DMS53 treated with DMSO at 0.1 percent for 48 hours (cell line): ENCODE data around the gene VPS54.
"Not testable (repeated sequence)": the region's sequence is repeated elsewhere in the genome, so short reads cannot be mapped to it uniquely, and the experiment has no call there.

ENCODE experiments used
- DNase-seq: peaks from one replicate; lab custom pipeline; 2025; ENCODE audit not compliant: unreplicated experiment; lab: John Stamatoyannopoulos, UW

Gene VPS54

DNA sequence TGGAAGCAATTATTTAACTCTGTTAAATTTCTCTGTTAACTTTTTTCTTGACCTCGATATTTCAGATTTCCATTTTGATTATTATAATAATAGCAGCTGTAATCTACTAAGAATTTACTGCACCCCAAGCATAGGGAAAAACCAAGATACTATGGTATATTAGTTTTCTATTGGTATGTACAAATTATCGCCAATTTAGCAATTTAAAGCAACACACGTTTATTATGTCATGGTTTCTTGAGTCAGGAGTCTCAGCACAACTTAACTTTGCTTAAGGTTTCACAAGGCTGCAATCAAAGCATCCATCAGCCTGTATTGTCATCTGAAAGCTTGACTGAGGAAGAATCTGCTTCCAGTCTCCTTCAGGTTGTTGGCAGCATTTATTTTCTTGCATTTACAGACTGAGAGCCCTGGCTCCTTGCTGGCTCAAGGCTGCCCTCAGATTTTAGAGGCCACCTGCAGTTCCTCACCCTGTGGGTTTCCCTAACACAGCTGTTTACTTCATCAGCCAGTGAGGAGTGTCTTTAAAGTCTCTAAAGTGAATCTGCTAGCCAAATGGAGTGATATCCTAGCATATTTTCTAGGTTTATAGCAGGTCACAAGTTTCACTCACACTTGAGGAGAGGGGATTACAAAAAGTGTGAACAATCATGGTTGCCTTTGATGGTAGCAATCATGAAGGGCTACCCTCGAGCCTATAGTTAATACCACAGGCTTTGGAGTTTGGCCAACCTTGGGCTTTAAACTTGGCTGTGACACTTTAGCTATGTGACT, 4.4 kb upstream of the VPS54 start:
- DNase-seq: no peak

- peak; percentile 43 for DNase-seq
Observed at GRCh38 chr2:64021578-64021977, 2.4 kb upstream of the VPS54 start.

- no peak for DNase-seq
Observed at GRCh38 chr2:64019975-64020528, 824 bp upstream of the VPS54 start.

DNA sequence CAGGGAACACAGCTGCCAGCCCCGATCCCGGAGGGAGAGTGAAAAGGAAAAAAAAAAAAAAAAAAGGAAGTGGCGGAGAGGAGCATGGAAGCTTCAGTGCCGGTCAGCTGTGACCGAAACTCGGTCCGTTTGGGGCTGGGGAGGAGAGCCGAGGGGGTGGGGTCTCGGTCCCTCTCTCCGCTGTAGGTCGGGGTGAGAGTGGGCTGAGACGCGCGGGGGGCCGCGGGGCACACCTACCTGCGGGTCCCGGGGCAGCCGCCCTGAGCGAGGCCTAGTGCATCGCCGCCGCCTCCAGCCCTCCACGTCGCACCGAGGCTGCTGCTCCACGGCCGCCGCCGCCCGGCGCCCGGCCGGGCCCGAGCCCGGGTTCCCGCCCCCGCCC, 536 bp downstream of the VPS54 start:
- DNase-seq: peak; percentile 34

- peak; percentile 16 for DNase-seq
Observed at GRCh38 chr2:64017811-64018700, 1.2 kb downstream of the VPS54 start.

- no peak for DNase-seq
Observed at GRCh38 chr2:64015898-64016297, 3.3 kb downstream of the VPS54 start.

DNA sequence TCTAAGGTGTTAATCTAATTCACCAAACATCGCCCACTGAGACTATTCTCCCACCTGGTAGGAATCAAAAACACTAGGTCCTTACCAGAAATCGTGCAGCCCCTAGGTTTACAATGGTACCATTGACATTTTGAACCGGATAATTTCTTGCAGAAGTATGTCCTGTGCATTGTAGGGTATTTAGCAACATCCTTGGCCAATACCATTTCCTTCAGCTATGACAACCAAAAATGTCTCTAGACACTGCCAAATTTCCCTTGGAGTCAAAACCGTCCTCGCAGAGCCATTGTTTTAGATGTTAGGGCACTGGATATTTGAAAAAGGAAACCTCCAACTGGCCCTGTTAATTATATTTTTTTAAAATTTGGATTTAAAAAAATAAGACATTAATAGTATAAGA, 3.8 kb downstream of the VPS54 start:
- no peak for DNase-seq

DNA sequence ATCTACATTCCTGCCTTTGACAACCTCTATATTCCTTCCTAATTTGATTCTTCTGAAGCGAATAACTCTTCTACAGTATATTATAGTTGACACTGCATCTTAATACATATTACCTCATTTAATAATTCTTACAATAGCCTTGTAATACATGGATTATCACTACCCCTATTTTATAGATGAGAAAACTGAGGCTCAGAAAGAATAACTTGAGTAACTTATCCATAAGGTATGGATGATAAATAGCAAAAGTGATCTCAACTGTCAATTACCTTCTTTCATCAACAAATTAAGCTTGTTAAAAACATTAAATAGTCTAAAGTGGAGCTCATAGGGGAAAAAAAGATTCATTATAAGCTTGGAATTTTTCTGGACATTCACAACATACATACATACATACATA, 4.6 kb downstream of the VPS54 start:
- DNase-seq: no peak

GRCh38 chr2:64013053-64013452, 6.2 kb downstream of the VPS54 start:
- DNase-seq: no peak

GRCh38 chr2:64012115-64012514, 7.1 kb downstream of the VPS54 start:
- DNase-seq: no peak

- no peak for DNase-seq
Observed at GRCh38 chr2:64008434-64009009, 10.7 kb downstream of the VPS54 start.

- DNase-seq: no peak
Observed at GRCh38 chr2:64007924-64008323, 11.3 kb downstream of the VPS54 start.

DNA sequence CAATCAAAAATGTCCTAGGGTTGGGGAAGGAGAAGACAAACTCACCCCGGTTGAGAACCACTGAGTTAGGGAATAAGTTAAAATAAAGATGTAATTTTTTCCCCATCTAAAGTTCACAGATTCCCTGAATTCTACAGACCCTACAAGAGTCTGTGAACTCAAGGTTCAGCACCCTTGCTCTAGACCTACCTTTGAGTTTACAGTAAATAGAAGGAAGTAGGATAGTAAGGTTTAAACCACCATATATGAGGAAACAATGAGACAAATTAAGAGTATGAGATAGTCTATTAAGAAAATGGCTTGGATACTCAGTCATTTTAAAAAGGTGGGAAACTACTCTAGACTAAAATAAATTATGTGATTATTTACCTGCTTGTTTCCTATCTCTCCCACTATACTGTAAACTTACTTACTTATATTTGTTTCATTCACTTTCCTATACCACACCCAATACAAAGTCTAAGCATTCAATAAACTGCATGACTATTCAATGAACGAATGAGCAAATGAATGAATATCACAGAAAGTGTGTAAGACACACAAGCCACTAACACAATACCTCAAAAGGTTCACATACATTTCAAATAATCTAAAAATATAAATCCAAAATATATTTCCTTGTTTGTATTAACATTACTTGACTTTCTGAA, 13.4 kb downstream of the VPS54 start:
- no peak for DNase-seq

- no peak for DNase-seq
Observed at GRCh38 chr2:64003239-64003638, 16.0 kb downstream of the VPS54 start.

DNA sequence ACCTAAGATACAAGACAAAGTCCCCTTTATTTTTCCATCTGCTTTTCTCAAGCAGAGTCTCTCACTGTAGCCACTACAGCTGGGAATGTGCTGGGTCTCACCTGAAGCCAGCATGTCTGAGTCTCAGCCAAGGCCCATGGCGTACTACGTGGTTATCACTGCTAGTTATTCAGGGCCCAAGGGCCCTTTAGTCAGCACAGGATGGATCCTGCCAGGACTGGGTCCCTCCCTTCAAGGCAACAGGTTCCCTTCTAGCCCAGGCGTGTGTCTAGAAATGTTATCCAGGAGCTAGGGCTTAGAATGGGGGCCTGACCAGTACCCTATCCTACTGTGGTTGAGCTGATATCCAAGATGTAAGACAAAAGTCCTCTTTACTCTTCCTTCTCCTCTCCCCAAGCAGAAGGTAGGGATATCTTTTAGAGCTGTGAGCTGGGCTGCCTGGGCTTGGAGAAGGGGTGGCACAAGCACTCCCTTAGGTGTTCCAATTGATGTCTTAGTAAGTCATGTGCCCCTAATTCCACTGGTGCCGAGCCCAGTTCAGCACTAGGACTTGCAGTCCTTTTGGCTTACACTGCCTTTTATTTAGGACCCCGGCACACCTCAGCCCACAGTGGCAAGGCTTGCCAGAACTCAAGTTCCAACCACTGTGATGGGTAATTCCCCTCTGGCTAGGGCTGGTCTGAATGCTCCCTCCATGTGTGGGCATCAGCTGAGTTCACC, 17.7 kb downstream of the VPS54 start:
- no peak for DNase-seq

DNA sequence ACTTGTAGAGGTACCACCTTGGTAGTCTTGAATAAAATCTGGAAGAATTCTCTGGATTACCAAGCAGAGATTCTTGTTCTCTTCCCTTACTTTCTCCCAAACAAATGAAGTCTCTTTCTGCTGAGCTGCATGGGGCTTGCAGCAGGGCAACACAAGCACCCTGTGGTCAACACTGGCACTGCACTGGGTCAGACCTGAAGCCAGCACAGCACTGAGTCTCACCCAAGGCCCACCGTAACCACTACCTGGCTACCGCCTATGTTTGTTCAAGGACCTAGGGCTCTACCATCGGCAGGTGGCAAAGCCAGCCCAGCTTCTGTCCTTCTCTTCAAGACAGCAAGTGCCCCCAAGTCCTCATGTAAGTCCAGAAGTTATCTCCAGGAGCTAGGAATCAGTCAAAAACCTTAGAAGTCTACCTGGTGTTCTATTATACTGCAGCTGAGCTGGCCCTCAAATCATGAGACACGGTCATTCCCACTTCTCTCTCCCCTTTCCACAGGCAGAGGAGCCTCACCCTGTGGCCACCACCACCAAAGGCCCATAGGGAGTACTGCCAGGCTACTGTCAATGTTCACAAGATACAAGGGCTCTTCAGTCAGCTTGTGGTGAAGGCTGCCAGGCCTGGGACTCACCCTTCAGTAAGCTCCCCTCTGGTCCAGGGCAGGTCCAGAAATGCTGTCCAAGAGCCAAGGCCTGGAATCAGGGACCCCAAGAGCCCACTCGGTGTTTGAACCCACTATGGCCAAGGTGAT, 18.4 kb downstream of the VPS54 start:
- no peak for DNase-seq

- DNase-seq: no peak
Observed at GRCh38 chr2:63999049-63999448, 20.2 kb downstream of the VPS54 start.

DNA sequence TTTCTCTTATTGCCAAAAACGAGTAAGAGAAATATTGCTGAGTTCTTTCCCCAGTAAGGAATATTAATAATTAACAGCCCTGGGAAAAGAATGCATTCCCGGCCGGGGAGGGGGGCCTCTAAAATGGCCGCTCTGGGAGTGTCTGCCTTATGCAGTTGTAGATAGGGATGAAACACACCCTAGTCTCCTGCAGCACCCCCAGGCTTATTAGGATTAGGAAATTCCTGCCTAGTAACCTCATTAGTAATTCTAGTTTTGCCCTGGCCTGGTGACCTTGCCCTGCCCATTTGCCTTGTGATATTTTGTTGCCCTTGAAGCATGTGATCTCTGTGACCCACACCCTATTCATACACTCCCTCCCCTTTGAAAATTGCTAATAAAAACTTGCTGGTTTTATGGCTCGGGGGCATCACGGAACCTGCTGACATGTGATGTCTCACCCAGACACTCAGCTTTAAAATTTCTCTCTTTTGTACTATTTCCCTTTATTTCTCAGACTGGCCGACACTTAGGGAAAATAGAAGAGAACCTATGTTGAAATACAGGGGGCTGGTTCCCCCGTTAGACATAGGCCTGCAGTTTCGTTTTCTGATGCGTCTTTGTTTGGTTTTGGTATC, 22.5 kb downstream of the VPS54 start:
- DNase-seq: not testable (repeated sequence)

- DNase-seq: not testable (repeated sequence)
Observed at GRCh38 chr2:63994329-63995070, 24.7 kb downstream of the VPS54 start.
